Cardiac fibroblast (primary cell): ENCODE data around the gene KDM7A.

Source experiments
- DNase-seq, 2 donors: peaks; one replicate each; pipeline versions ENCODE4 v3.0.0 to v3.0.0-alpha.2; 2010; ENCODE audit warnings: low read depth in 2 of 2
- H3K4me3 ChIP-seq, 2 donors: replicated peaks in 1 of 2; 1 replicate in 1 of 2; 2 replicates in 1 of 2; pipeline ENCODE4 v1.5.1; 2011; ENCODE audit warnings: low read depth in 2 of 2, low read length in 2 of 2, mild to moderate bottlenecking in 2 of 2, moderate library complexity in 1 of 2
- CTCF ChIP-seq: IDR thresholded peaks from one replicate; pipeline ENCODE4 v1.5.1; 2011; ENCODE audit warnings: low read depth, mild to moderate bottlenecking, low read length, inconsistent platforms

KDM7A gene

GRCh38 chr7:140062118-140062527 is 114.7 kb downstream of the KDM7A start:
- DNase-seq = peak; percentile 8 to 14
- peak overlapping the region; percentile 45 to 63 for H3K4me3 ChIP-seq
- no peak for TF ChIP-seq CTCF

- DNase-seq = no peak
- H3K4me3 ChIP-seq = peak overlapping the region; percentile 45 to 63
- TF ChIP-seq CTCF = no peak
Observed at GRCh38 chr7:140061607-140061930, 115.2 kb downstream of the KDM7A start.

- no peak for TF ChIP-seq CTCF
- DNase-seq = peak; percentile 83 to 93
- H3K4me3 ChIP-seq = no peak overlapping the region
Observed at GRCh38 chr7:140060788-140061606, 115.8 kb downstream of the KDM7A start.

GRCh38 chr7:140060243-140060630 is 116.5 kb downstream of the KDM7A start:
- DNase-seq = peak in 1 of 2 donors; percentile 44
- no peak for TF ChIP-seq CTCF

GRCh38 chr7:140059273-140060242 is 117.2 kb downstream of the KDM7A start:
- H3K4me3 ChIP-seq = no peak overlapping the region
- TF ChIP-seq CTCF = no peak
- DNase-seq = peak; percentile 86 to 94

More at GRCh38 chr7:140060243-140060630, 116.5 kb downstream of the KDM7A start:
- H3K4me3 ChIP-seq = no peak overlapping the region

- TF ChIP-seq CTCF = no peak
- H3K4me3 ChIP-seq = no peak overlapping the region
- DNase-seq = no peak
Observed at GRCh38 chr7:140058517-140058916, 118.3 kb downstream of the KDM7A start.
